ENCODE results near the gene SH3GL2.

GRCh38 chr9:17613758-17614157 is 34.9 kb downstream of the SH3GL2 start:
- TF ChIP-seq CTCF (IDR thresholded peaks at IDR 0.05 in 8 of 11, conservative IDR thresholded peaks at IDR 0.05 in 3 of 11) = no peak
- TF ChIP-seq POLR2A (IDR thresholded peaks at IDR 0.05) = no peak
